Breast epithelium (tissue), 3 donors: ENCODE results near the gene NFAM1.

Experiments
- POLR2AphosphoS5 ChIP-seq, 3 donors: sonication (generic); formaldehyde crosslinking; IDR thresholded peaks; one replicate each; pipeline ENCODE4 v1.6.1; 2017; ENCODE audit warnings: antibody characterized with exemption in 3 of 3
- TF ChIP-seq, protein P1 (sequence below), 3 donors: fragments of 450-650 bp; IDR thresholded peaks; one replicate each; pipeline ENCODE4 v1.5.1; 2016 to 2017; ENCODE audit warnings: antibody characterized with exemption in 3 of 3, mild to moderate bottlenecking in 3 of 3, moderate library complexity in 3 of 3

- no peak for TF ChIP-seq POLR2AphosphoS5 (IDR thresholded peaks at IDR 0.05)
- TF ChIP-seq, protein P1, sequence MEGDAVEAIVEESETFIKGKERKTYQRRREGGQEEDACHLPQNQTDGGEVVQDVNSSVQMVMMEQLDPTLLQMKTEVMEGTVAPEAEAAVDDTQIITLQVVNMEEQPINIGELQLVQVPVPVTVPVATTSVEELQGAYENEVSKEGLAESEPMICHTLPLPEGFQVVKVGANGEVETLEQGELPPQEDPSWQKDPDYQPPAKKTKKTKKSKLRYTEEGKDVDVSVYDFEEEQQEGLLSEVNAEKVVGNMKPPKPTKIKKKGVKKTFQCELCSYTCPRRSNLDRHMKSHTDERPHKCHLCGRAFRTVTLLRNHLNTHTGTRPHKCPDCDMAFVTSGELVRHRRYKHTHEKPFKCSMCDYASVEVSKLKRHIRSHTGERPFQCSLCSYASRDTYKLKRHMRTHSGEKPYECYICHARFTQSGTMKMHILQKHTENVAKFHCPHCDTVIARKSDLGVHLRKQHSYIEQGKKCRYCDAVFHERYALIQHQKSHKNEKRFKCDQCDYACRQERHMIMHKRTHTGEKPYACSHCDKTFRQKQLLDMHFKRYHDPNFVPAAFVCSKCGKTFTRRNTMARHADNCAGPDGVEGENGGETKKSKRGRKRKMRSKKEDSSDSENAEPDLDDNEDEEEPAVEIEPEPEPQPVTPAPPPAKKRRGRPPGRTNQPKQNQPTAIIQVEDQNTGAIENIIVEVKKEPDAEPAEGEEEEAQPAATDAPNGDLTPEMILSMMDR (IDR thresholded peaks at IDR 0.05): no peak
These were observed 3.4 kb downstream of the NFAM1 start for GRCh38 chr22:42428760-42429159.
